HG03521 (cell line): ENCODE data around the gene NUDT15.
"Not testable (repeated sequence)": the region's sequence is repeated elsewhere in the genome, so short reads cannot be mapped to it uniquely, and the experiment has no call there.

Source experiments
- ATAC-seq: cut with Tn5 transposase; IDR thresholded peaks from one replicate; pipeline ENCODE4 v1.9.1; 2021; ENCODE audit warnings: mild to moderate bottlenecking, moderate library complexity; ENCODE audit not compliant: unreplicated experiment

The NUDT15 gene

DNA sequence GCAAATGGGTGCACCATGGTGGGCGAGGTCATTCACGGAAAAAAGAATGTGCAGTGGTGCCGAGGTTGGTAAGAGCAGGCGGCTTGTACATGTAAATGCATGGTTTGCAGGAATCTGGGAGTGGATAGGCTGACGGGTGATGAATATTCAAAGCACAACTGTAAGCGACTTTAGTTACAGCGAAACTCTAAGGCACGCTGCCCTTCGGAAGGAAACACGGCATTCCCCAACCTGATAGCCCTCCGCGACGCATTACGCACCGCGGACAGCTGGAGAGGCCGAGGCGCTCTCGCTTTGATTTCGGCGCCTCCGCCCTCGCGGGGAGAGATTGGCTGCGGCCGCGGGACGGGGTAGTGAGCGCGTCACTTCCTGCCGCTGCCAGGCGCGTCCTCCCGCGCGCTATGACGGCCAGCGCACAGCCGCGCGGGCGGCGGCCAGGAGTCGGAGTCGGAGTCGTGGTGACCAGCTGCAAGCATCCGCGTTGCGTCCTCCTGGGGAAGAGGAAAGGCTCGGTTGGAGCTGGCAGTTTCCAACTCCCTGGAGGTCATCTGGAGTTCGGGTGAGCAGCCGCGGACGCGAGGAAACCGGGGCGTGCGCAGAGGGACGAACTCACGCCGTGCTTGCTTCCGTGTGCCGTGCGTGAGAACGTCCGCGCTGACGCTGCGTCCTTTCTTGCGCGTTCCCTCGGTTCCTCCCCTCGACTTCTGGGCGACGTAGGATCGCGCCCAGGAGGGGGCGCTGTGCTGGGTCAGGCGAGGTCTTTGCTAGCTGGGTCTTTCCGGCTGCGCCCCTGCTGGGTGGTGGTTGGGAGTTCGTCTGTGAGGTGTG, at the start of gene NUDT15:
NUDT15 (plus strand) TSS at position 381 of the 828 bp plus-strand sequence; CDS start at position 402, 21 bp downstream.
- peak; percentile 91 for ATAC-seq

DNA sequence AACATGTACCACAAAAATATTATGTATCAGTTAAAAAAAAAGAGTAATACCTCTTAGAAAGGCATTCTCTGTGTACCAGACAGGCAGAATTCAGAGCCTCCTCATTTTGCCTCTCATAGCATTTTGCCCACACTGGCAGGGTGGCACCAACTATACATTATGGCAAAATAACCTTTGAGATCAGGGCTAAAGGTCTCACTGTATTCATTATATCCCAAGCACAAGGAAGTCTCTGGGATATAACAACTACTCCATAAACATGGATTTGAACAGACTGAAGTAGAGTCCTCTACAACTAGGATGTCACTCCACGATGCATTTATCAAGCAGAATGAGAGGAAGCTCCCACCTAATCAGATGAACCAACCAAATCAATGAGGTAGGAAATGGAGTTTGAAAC, 47.1 kb upstream of the NUDT15 start:
- no peak for ATAC-seq

DNA sequence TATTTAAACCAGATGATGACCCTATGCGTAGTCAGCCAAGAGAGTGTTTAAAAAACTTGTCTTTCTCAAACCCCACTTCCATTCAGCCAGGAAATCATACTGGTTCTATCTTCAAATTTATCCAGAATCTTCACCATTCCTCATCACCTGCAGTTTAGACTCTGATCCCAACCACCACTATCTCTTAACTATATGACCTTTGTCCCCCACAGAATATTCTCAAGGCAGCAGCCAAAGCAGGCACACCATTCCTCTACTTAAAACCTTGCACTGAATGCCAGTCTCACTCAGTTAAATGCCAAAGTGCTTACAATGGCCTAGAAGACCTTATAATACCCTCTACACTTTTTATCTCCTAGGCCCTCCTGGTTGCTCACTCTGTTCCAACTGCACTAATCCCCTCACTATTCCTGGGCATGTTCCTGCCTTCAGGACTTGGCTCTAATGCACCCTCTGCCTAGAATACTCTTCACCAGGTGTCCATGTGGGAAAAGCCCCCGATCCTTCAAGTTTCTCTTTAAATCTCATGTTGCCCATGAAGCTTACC, 46.5 kb upstream of the NUDT15 start:
- no peak for ATAC-seq

DNA sequence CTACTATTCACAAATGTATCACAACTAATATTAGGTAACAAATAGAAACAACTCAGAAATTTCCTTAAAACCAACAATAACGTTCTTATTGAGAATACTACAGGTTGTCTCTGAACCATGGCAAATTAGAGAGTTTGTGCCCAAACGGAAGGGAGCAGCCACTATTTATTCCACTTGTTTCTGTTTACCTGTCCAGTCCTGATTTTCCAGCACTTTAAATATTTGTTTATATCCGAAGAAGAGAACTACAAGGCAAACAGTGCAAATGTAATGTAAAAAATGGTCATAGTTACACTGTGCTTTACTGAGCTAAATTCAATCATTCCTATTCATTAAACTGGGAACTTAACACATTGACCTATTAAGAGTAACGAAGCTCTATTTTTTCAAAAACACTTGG, 45.7 kb upstream of the NUDT15 start:
- no peak for ATAC-seq

DNA sequence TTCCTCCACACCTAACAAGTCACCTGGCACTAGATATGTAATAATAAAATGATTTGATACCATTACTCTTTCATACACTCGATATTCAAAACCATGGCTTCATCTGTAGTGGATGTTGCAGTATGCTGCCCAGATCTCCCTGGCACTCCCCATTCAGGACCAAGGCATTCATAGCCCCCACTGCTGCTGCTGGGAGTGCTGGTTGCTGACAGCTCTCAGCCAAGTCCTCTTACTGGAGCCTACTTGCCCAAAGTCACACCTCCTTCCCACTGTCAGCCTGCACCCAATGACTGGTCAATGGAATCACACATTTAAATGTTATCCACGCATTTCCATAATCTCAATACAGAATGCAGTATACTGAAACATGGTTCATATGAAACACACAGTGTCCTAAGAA, 40.1 kb upstream of the NUDT15 start:
- no peak for ATAC-seq

DNA sequence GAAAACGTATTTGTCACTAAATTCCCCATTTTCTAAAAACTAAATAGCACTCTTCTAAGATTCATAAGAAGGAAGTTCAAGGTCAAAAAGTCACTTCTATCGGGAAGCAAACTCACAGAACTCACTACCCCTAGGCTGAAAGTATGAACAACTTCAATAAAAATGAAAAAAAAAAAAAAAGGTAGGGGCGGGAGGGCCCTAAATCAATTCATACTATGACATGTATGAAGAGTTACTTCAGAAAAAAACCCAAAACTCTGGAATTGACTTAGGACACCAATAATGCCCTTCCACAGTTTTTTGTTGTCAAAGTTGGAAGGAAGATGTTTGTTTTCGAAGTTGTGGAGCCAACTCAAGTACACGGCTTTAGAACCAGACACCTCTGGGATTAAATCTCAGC, 37.6 kb upstream of the NUDT15 start:
- ATAC-seq = no peak

DNA sequence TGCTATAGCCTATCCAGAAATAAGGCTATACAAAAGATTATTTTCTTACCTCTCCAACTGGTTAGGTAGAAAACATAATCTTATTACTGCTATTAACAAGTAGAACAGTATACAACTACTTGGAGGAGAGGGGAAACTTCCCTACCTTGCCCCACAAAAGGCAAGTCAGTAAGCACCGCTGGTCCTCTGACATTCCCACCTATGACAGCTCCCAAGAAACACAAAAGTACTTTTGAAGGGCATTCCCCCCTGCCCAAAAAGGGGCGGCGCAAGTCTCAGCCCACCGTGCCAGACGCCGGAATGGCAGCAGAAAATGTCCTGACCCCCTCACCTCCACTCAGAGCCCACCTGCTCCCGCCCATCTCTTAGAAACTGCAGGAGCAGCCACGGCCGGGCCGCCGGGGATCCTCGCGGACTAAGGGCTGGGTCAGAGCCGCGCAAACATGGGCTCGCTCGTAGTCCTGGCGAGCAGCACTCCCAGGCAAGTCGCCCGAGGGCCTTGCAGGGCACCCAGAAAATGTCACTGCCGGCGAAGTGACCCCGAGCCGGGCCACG, 36.9 kb upstream of the NUDT15 start:
- no peak for ATAC-seq

DNA sequence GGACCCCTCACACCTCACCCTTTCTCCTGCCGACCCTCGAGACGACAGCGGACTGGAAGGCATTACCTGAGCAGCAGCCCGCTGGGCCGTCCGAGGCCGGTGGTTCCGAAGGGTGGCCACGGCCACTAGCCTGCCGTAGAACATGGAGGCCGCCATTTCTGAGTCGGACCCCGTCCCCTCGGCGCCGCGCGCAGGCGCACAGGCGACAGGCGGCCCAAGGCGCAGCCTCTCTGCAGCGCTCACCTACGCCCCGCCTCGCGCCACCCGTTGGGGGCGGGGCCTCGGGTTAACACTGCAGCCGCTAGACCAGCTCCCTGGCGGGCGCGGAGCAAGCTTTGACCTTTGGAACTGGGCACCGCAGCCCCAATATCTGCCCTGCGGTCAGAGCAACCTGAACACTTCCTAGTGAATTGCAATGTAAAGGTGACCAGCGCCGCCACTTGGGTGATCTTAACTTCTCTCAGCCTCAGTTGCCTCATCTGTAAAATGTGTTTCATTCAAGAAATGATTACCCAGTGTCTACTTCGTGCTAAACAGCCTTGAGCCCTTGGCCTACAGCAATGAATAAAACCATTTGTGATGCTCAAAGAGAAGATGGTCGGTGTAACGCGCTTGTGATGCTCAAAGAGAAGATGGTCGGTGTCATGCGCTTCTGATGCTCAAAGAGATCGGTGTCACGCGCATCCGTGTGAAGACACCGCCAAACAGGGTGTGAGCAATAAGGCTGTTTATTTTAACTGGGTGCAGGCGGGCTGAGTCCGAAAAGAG, 36.2 kb upstream of the NUDT15 start, which contains the start of gene SUCLA2:
SUCLA2 (minus strand) TSS at position 160 of the 768 bp plus-strand sequence; CDS start at position 156, 4 bp downstream.
- peak; percentile 98 for ATAC-seq

DNA sequence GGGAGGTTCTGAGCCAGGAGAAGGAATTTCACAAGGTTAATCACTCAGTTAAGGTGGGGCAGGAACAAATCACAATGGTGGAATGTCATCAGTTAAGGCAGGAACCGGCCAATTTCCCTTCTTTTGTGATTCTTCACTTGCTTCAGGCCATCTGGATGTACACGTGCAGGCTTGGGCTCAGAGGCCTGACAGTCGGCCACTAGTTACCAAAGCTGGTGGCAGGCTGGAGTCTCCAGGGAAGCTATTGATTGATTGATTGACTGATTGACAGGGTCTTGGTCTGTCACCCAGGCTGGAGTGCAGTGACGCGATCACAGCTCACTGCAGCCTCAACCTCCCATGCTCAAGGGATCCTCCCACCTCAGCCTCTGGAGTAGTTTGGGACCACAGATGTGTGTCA, 35.5 kb upstream of the NUDT15 start:
- ATAC-seq = not testable (repeated sequence)

DNA sequence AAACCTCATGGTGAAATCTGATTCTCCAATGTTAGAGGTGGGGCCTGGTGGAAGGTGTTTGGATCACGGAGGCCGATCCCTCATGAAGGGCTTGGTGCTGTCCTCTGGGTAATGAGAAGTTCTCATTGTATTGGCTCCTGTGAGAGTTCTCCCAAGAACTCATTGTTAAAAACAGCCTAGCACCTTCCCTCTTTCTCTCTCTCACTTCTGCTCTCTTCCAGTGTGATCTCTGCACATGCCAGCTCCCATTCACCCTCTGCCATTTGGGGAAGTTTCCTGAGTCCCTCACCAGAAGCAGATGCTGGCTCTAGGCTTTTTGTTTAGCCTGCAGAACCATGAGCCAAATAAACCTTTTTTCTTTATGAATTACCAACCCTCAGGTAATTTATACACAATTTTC, 33.3 kb upstream of the NUDT15 start:
- no peak for ATAC-seq

DNA sequence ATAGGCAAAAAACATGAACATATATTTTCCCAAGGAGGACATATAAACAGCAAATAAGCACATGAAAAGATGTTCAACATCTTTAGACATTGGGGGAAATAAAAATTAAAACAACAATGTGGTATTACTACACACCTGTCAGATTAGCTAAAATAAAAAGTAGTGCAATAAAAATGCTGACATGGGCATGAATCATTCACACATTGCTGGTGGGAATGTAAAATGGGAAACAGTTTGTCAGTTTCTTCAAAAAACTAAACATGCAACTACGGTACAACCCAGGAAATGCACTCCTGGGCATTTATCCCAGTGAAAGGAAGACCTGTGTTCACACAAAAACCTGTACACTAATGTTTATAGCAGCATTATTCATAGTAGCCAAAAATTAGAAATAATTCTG, 31.1 kb upstream of the NUDT15 start:
- no peak for ATAC-seq

DNA sequence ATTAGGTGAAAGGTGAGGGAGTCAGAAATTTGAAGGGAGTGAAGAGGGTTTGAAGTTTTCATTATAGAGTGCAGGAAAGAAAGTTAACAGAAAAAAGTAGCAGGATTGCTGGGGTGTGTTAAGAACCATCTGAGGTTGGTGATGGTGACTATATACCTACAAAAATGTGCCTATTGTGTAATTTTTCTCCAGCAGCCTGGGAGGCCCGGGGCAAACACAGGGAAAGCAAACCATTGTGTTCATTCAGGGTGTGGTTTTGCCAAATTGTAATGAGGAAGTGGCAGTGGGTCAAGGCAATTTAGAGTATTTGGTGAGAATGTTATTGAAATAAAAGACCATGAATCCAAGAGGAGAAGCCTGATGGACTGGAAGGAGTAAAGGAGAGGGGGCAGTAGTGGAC, 28.2 kb upstream of the NUDT15 start:
- no peak for ATAC-seq

DNA sequence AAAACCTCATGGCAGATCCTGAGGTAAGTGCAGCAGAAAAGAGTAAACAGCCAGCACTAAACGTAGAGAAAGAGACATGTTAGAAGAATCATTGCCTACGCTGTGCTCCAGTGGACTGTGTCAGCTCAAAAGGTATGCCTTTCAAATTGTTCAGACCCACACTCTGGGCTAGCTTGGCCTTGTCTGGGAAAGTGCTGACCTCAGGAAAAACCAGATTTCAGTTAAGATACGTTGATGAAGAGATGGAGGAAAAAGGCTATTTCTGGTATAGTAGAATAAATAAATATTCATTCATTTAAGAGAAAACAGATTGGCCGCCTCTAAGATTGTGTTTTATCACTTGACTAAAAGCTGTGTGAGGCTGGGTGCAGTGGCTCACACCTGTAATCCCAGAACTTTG, 26.8 kb upstream of the NUDT15 start:
- ATAC-seq = no peak

DNA sequence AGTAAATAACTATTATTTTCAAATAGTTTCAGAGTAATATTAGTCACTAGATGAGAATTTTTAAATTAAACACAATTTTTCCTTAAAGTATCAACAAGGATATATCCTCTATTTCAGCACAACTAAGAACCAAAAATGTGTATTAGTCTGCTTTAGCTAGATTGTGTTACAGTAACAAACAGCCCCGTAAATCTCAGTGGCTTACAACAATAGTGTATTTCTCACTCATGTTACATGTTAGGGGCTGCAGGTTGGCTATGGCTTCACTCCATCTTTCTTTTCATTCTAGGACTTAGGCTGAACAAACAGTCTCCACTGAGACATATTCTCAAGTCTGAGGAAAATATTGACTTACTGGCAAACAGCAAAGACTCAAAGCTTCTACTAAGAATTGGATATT, 24.9 kb upstream of the NUDT15 start:
- ATAC-seq = no peak

DNA sequence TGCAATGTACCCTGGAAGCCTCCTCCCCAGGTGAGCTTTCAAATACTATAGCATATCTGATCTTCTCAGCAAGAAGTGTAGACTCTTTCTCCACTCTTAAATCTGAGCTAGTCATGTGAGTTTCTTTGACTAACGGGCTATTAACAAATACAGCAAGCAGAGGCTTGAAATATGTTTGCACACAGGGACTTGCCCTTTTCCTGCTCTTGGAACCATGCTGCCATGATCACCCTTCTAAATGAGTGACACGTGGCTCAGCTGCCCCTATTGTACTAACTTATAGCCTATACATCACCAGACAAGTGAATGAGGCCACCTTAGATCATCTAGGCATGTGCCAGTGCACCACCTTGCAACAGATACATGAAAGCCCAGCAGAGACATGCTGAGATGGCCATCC, 23.2 kb upstream of the NUDT15 start:
- ATAC-seq = no peak

DNA sequence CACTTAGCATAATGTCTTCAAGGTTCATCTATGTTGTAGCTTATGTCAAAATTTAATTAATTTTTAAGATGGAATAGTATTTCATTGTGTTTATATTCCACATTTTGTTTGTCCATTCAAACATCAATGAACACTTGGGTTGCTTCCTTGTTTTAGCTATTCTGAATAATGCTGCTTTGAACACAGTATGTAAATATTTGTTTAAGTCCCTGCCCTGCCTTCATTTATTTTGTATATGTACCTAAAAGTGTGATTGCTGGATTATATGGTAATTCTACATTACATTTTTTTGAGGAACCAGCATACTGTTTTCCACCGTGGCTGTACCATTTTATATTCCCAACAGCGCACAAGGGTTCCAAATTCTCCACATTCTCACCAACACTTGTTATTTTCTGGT, 18.9 kb upstream of the NUDT15 start:
- no peak for ATAC-seq

DNA sequence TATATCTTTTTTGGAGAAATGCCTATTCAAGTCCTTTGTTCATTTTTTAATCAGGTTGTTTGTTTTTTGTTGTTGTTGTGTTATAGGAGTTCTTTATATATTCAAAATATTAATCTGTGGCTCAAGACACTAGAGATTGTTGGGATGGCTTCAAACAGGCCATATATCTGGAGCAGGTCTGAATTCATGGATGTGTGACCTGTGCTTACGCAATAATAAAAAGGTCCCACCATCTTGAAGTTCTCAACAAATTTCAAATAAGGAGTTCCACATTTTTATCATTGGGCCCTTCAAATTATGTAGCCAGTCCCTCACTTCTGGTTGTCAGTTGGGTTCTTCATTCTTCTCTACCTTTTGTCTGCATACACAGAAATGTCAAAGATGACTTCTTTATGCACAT, 17.7 kb upstream of the NUDT15 start:
- no peak for ATAC-seq

DNA sequence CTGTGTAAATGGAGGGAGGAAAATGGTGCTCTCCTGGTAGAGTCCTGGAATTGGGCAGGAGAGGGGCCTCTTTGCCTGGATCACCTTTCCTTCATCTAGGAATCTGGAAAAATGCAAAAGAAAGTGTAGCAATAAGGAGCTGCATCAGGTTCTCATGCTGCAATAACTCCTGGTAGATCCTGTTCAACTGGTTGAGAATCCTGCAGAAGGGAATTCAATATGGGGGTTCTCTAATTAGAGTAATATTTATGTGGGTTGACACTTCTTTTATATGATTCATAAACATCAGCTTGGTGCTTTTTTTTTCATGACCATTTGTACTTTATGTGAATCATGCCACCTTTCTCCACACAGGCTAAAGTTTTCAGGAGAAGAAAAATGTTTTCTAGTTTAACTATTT, 9.5 kb upstream of the NUDT15 start:
- no peak for ATAC-seq

DNA sequence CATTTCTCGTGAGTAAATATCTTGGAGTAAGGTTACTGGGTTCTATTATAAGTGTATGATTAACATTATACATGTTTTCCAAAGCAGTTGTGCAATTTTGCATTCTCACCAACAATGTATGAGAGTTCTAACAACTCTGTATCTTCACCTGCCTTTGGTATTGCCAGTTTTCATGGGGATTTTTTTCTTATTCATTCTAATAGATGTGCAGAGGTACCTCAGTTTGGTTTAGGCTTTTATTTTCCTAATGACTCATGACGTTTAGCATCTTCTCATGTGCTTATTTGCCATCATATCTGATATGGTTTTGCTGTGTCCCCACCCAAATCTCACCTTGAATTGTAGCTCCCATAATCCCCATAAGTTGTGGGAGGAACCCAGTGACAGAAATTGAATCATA, 7.7 kb upstream of the NUDT15 start:
- ATAC-seq = no peak

DNA sequence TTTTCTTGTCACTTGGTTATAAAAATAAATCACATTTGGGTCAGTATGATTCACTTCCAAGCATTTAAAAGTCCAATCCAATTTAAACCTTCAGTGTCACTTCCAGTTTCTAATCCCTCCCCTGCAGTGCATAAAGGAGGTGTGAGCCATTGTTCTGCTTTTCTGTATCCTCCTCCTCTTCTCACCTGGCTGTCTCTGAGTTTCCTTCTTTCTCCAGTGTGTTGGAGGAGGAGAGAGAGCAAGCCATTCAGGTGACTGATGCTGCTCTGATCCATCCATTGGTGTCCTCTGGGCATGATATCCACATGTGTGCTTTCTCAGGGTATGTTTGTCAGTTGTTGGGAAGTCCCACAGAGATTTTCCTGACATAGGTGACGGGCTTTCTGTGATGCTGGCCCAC, 1.2 kb downstream of the NUDT15 start:
- no peak for ATAC-seq

DNA sequence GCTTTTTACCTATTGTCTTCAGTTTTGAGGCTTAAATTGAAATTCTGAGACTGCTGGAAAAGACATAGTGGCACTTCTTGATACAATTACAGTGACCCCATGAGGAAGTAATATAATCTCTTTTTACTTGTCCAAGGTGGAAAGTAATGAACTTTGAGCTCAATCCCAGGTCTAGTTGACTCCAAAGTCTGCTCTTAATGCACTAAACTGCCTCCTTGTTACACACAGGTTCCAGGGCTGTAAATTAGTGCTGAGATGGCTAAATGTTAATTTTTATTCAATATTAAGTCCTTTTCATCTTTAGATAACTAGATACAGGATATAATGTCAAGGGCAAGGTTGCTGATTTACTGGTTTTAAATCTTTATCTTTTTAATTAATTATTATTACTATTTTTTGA, 2.5 kb downstream of the NUDT15 start:
- ATAC-seq = no peak

DNA sequence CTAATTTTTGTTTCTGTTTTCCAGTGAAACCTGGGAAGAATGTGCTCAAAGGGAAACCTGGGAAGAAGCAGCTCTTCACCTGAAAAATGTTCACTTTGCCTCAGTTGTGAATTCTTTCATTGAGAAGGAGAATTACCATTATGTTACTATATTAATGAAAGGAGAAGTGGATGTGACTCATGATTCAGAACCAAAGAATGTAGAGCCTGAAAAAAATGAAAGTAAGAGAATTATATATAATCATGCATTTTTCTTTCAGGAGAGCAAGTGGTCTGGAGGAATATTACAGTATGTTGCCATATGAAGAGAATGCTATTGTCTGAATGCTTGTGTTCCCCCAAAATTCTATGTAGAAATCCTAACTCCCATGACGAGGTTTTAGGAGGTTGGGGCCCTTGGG, 3.4 kb downstream of the NUDT15 start:
- no peak for ATAC-seq
